Stimulated activated CD4-positive, alpha-beta T cell treated with anti-CD3 and anti-CD28 coated beads, Interleukin-12 subunit alpha, Interleukin-12 subunit beta, amount 100 ng/mL, for 4 hours (primary cell): ENCODE results near the gene PFKFB3.
"Not testable (repeated sequence)": the region's sequence is repeated elsewhere in the genome, so short reads cannot be mapped to it uniquely, and the experiment has no call there.

Source experiments
- DNase-seq: peaks from one replicate; pipeline ENCODE4 v3.0.0-alpha.2; 2020

Gene PFKFB3

GRCh38 chr10:6203331-6204062 lies 765 bp downstream of the PFKFB3 start:
- peak; percentile 52 for DNase-seq

DNA sequence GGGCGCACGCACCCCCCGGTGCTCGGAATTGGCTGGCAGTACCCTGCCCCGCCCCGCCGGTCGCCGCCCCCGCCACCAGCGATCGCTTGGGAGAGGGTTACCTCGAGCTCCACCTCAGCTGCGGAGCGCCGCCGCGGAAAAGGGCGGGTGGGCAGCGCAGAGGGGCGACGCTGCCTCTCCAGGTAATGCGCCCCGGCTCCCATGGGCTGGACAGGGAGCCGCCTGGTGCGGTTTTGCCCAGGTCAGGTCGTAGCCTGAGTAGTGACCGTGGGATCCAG lies 1.3 kb downstream of the PFKFB3 start:
- peak; percentile 66 for DNase-seq

DNA sequence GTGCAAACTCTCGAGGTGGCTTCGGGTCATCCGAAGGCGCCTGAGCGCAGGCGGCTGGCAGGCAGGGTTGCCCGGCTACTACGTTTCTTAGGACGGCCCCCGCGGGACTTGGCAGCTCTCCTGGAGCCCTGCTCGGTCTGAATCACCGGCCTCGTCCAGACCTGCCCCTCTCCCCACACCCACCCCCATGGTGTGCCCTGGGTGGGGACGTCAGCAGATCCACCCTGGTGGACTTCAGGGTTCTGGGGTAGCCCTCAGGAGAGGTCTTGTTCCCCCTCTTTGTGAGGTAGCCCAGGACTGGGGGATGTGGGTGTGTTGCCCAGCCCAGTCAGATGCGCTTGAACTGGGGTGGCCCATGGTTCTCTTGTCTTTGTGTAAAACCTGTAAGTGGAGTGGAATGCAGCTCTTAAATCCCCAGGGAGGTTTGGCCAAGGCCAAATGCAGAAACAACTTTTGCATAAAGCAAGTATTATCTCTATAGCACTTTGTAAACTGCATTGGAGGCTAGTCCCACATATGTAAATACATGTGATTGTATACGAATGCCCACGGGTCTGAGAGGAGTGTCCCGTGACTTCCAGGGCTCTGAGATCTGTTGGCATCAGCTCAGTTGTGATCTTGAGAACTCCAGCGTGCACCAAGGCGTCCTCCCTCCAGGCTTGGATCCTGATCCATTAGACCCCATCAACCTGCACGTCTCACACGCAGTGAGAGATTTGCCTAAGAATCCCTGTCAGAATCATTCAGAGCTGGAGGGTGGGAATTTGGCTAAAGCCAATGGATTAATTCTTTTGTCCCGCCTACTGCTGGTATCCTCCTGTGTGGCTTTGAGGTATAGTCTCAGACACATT lies 1.8 kb downstream of the PFKFB3 start:
- DNase-seq, result no peak

DNA sequence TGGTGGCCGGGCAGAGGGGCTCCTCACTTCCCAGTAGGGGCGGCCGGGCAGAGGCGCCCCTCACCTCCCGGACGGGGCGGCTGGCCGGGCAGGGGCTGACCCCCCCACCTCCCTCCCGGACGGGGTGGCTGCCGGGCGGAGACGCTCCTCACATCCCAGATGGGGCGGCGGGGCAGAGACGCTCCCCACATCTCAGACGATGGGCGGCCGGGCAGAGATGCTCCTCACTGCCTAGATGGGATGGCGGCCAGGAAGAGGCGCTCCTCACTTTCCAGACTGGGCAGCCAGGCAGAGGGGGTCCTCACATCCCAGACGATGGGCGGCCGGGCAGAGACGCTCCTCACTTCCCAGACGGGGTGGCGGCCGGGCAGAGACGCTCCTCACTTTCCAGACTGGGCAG lies 3.8 kb downstream of the PFKFB3 start:
- DNase-seq, result not testable (repeated sequence)

DNA sequence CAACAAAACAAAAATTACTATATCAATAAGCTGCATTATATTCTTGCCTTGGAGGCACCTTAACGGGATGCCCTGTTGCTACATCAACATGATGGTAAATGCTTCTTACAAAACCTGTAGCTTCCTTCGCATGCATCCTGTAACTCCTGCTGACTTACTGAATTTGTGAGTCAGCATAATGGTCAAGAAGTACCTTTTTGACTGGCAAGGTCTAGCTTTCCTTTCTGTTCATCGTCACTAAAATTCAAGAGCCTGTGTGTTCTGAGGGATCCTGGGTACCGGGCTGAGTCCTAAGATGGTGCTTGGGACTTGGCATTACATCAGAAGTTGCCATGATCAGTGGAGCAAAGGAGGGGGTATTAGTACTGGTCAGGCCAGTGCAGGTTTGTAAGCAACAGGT lies 4.9 kb downstream of the PFKFB3 start:
- DNase-seq, result no peak

DNA sequence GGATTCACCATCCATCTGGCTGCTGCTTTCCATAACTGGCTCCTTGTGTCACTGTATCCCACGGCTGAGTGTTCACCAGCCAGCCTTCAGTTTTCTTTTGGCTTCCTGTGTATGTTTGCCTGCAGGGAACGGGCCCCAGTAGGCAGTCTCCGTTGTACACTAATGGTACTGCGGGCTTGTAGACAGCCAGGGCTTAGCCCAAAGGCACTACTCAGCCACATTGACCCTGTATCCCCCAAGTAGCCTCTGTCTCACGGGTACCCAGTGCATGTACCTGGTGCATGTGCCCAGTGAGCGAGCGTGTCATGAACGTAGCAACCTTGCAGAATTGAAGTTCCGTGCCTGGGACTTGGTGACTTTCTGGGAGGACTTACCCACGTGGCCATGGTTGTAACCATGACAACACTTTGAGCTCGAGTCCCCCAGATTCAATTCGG lies 6.1 kb downstream of the PFKFB3 start:
- DNase-seq, result no peak

GRCh38 chr10:6211341-6211670 lies 8.6 kb downstream of the PFKFB3 start:
- DNase-seq, result no peak

- DNase-seq, result no peak
These were observed 9.2 kb downstream of the PFKFB3 start for GRCh38 chr10:6211671-6212635.

GRCh38 chr10:6212806-6213205 lies 10.1 kb downstream of the PFKFB3 start:
- no peak for DNase-seq

GRCh38 chr10:6213257-6213905 lies 10.6 kb downstream of the PFKFB3 start:
- DNase-seq, result no peak

- no peak for DNase-seq
These were observed 11.2 kb downstream of the PFKFB3 start for GRCh38 chr10:6213908-6214307.

DNA sequence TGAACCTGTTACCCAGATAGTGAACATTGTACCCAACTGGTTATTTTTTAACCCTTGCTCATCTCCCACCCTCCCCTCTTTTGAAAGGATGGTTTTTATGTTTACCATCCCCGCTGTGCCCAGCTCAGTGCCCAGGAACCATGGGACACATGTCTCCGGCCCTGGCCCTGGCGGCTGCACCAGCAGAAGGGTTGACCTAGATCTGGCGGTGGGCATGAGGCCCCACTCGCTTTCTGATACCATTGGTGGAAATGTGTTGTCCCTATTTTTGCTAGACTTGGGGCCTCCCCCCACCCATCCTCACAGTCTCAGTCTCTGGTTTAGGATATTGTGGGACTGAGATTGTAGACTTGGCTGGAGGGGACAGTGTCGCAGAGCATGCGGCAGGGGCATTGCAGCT lies 11.9 kb downstream of the PFKFB3 start:
- no peak for DNase-seq

DNA sequence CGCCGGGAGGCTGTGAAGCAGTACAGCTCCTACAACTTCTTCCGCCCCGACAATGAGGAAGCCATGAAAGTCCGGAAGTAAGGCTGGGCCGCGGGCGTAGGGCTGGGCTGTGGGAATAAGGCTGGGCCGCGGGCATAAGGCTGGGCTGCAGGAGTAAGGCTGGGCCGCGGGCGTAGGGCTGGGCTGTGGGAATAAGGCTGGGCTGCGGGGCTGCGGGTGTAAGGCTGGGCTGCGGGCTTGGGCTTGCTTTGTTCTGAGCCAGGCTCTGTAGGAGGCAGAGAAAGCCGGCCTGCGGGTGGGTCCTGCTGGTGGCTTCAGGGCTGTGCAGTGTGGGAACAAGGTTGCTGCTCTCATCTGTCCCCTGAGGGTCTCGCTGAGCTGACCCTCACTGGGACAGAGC lies 12.5 kb downstream of the PFKFB3 start:
- DNase-seq, result no peak

- no peak for DNase-seq
These were observed 13.2 kb downstream of the PFKFB3 start for GRCh38 chr10:6215683-6216484.

- no peak for DNase-seq
These were observed 14.2 kb downstream of the PFKFB3 start for GRCh38 chr10:6216916-6217315.

DNA sequence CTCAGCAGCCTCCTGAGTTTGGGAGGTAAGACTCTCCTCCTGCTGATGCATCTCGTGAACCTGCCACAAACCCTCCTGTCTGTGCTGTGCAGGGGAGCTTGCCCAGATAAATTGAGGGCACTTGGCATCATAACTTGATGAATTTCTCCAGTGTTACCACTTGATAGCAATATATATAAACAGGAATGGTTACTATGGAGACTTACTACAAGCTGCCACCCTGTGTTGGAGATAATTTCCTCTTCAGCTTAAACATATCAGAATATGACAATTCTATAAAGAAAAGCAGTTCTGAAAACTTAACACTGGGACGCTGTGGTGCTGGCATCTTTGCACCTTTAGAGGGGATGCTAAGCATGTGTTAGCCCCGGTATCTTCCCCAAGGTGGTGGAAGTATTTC lies 14.9 kb downstream of the PFKFB3 start:
- DNase-seq, result no peak

DNA sequence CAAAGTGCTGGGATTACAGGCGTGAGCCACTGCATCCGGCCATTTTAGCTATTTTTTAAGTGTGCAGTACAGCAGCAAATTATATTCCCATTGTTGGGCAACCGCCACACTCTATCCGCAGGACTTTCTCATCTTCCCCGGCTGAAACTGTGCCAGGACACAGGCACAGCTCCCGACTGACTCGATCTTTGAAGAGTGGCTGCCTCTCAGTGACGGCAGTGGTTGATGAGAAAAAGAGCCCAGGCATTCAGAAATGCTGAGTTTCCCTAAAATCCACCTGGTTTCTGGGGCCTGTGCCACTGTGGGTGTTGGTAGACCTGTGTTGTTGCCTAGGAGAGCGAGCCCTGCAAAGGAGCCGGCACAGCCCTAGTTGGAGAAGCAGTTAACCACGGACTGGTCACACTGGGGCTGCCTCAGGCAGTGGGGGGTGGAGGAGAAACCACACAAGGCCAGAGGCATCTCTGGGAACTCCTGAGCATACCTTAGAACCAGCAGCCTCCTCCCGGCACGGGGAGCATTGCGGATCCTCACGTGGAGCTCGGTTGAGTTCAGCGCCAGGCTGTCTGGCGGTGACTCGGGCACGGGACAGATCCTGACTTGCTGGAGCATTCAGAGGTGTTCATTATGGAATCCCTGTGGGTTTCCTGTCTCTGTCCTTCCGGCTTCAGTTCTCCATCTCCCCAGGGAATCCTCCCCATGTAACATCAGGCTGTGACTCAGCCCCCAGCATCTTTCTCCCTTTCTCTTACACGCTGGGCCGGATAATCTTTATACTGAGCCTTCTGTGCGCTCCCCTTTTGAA lies 16.2 kb downstream of the PFKFB3 start:
- DNase-seq, result no peak

- no peak for DNase-seq
These were observed 16.7 kb downstream of the PFKFB3 start for GRCh38 chr10:6219494-6219836.

DNA sequence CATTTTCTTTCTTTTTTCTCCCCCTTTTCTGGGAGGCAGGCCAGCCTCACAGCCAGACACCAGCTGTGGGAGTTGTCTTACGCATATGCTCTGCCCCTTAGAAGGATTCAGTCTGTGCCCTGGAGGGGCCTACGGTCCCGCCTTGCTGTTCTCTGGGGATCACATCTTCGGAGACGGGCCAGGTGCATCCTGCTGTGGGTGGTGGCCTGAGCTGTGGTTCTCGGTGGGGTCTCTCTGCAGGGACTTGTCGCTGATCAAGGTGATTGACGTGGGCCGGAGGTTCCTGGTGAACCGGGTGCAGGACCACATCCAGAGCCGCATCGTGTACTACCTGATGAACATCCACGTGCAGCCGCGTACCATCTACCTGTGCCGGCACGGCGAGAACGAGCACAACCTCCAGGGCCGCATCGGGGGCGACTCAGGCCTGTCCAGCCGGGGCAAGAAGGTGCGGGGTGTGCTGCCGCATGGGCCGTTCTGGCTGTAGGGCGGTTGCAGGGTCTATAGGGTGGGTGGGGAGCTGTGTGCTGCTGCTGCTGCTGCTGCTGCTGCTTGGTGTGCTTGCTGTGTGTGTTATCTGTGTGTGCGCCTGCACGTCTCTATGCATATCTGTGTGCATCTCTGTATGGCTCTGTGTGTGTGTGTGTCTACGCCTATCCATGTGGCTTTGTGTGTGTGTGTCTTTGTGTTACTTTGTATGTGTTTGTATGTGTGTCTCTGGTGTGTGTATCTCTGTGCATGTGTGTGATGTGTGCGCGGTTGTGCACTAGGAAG lies 17.9 kb downstream of the PFKFB3 start:
- DNase-seq, result no peak

DNA sequence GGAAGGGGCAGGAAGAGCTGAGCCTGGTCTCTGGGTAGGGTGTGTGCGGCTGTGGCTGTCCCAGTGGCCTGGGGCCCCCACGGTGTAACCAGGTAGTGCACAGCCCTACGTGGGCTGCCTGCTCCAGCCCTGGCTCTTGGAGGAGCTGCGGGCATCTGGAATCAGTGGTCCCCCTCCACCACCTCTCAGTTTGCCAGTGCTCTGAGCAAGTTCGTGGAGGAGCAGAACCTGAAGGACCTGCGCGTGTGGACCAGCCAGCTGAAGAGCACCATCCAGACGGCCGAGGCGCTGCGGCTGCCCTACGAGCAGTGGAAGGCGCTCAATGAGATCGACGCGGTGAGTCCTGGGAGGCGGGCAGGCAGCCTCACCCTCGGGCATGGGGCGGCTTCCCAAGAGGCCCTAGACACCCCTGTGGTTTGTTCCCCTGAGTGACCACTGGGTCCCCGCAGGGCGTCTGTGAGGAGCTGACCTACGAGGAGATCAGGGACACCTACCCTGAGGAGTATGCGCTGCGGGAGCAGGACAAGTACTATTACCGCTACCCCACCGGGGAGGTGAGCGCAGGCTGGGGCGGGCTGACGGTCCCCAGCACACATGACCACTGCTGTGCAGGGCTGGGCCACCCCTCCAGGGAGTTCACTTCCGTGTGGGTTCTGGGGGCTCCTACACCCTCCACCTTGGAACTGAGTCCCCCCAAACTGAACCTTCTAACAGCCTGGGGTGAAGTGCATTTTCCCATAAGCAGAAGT lies 18.6 kb downstream of the PFKFB3 start:
- DNase-seq, result no peak
